Astrocyte of the hippocampus (primary cell): ENCODE measurements around the gene PNPT1.
A peak's percentile ranks its signal among the peaks of the same experiment; 100 is the strongest.
"Not testable (repeated sequence)": the region's sequence is repeated elsewhere in the genome, so short reads cannot be mapped to it uniquely, and the experiment has no call there.

Experiments
- DNase-seq: peaks from one replicate; pipeline ENCODE4 v3.0.0; 2011; ENCODE audit warnings: low read depth, low spot score

PNPT1 gene

GRCh38 chr2:55598056-55598795, 95.4 kb downstream of the PNPT1 start:
- no peak for DNase-seq

- not testable (repeated sequence) for DNase-seq
Measured at GRCh38 chr2:55596795-55597194, 96.8 kb downstream of the PNPT1 start.

- no peak for DNase-seq
Measured at GRCh38 chr2:55595536-55595935, 98.1 kb downstream of the PNPT1 start.

- DNase-seq = peak; percentile 8
Measured at GRCh38 chr2:55592130-55592529, 101.5 kb downstream of the PNPT1 start.

GRCh38 chr2:55590810-55591440, 102.7 kb downstream of the PNPT1 start:
- peak; percentile 11 for DNase-seq

GRCh38 chr2:55585451-55586080, 108.1 kb downstream of the PNPT1 start:
- DNase-seq = peak; percentile 56
